Peyer's patch (tissue), 4 donors: ENCODE data around the gene PLPP3. TPM values are rescaled to one million over a fixed set of nuclear protein-coding genes. Genes with fewer than 3 reads are reported as not detected.

Source experiments
- DNase-seq, 3 donors: peaks; one replicate each; pipeline ENCODE4 v3.0.0-alpha.2; 2017 to 2019
- H3K27ac ChIP-seq, 4 donors: fragments of 200-600 bp; sonication (generic); one replicate each; pipeline ENCODE4 v1.5.1; 2016 to 2019
- H3K27me3 ChIP-seq, 2 donors: fragments of 200-600 bp; sonication (generic); one replicate each; pipeline ENCODE4 v1.5.1; 2019
- H3K36me3 ChIP-seq, 3 donors: fragments of 200-600 bp; sonication (generic); one replicate each; pipeline ENCODE4 v1.5.1; 2016 to 2019
- H3K4me1 ChIP-seq, 4 donors: fragments of 200-600 bp; sonication (generic); one replicate each; pipeline ENCODE4 v1.5.1; 2016 to 2019
- H3K4me3 ChIP-seq, 4 donors: fragments of 200-600 bp; sonication (generic); 1 replicate in 3 of 4; 2 replicates in 1 of 4; pipeline ENCODE4 v1.5.1; 2016 to 2019; ENCODE audit warnings: mild to moderate bottlenecking in 1 of 4
- H3K9me3 ChIP-seq, 4 donors: fragments of 200-600 bp; sonication (generic); one replicate each; pipeline ENCODE4 v1.5.1; 2016 to 2019; ENCODE audit warnings: mild to moderate bottlenecking in 1 of 4
- POLR2A ChIP-seq, 2 donors: fragments of 450-650 bp; IDR thresholded peaks; one replicate each; pipeline ENCODE4 v1.5.1; 2017; ENCODE audit warnings: antibody characterized with exemption in 2 of 2, mild to moderate bottlenecking in 2 of 2, moderate library complexity in 2 of 2
- total RNA-seq, 4 donors: library from RNA; depleted of rRNA; stranded (reverse); fragments of >200 nt; gene quantifications; one replicate each; pipeline ENCODE4 v1.1.0, GENCODE V29; 2016
- TF ChIP-seq, protein P1 (sequence below), 6 experiments: fragments of 450-650 bp in 4 of 6; fragments of 200-600 bp in 2 of 6; sonication (generic) in 1 of 6; IDR thresholded peaks; one replicate each; pipeline ENCODE4 v1.5.1; 2017 to 2019; ENCODE audit warnings: antibody characterized with exemption in 6 of 6, mild to moderate bottlenecking in 3 of 6, moderate library complexity in 1 of 6

Gene PLPP3
- total RNA-seq, 4 donors from 2014 or later = 27.0 to 63.7 (median 37.6) TPM

DNA sequence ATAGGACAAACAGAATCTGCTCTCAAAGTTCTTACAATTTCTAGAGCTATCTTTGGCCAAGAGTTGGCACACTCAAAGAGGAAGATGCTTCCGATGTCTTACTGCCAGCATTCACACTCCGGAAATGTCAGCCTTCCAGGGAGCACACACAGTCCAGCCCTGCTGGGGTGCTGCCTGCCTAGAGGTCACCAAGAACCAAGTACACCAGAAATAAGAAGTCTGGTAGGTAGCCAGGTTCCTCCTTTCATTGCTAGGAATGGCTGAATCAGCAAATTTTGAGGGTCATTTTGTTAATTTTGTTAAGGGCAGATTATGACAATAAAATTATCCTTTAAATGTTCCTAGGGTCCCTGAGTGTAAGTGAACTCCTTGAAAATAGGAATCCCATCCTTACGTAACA is 77.5 kb downstream of the PLPP3 start:
- DNase-seq = no peak
- no peak overlapping the region for H3K27ac ChIP-seq
- H3K4me1 ChIP-seq = peaks cover 0 to 11% (median 2%) of the 10 kb centered on the region in 4 donors
- TF ChIP-seq, protein P1, sequence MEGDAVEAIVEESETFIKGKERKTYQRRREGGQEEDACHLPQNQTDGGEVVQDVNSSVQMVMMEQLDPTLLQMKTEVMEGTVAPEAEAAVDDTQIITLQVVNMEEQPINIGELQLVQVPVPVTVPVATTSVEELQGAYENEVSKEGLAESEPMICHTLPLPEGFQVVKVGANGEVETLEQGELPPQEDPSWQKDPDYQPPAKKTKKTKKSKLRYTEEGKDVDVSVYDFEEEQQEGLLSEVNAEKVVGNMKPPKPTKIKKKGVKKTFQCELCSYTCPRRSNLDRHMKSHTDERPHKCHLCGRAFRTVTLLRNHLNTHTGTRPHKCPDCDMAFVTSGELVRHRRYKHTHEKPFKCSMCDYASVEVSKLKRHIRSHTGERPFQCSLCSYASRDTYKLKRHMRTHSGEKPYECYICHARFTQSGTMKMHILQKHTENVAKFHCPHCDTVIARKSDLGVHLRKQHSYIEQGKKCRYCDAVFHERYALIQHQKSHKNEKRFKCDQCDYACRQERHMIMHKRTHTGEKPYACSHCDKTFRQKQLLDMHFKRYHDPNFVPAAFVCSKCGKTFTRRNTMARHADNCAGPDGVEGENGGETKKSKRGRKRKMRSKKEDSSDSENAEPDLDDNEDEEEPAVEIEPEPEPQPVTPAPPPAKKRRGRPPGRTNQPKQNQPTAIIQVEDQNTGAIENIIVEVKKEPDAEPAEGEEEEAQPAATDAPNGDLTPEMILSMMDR (IDR thresholded peaks at IDR 0.05) = no peak
- no peak for TF ChIP-seq POLR2A (IDR thresholded peaks at IDR 0.05)
- peaks cover 0 to 6% (median 0%) of the 10 kb centered on the region in 3 donors for H3K36me3 ChIP-seq
- no peaks in the 10 kb centered on the region for H3K27me3 ChIP-seq
- H3K4me3 ChIP-seq = no peak overlapping the region
- H3K9me3 ChIP-seq = no peaks in the 10 kb centered on the region

DNA sequence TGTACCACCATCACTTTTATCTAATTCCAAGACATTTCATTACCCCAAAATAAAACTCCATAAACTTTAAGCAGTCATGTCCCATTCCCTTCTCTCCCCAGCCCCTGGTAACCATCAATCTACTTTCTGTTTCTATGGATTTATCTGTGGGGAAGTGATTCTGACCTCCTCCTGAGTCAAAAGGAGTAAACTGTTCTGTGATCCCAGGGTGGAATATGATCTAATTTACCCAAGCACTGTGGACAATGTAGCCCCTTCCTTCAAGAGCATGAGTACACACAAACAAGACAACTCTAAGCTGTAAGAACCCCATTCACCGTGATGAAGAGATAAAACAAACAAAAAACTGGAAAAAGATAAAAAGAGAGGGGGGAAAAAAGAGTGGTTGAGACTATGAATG is 77.9 kb downstream of the PLPP3 start:
- Histone ChIP-seq H3K9me3 (no peaks in the 10 kb centered on the region), H3K36me3 (peaks cover 0 to 6% (median 0%) of the 10 kb centered on the region in 3 donors)

DNA sequence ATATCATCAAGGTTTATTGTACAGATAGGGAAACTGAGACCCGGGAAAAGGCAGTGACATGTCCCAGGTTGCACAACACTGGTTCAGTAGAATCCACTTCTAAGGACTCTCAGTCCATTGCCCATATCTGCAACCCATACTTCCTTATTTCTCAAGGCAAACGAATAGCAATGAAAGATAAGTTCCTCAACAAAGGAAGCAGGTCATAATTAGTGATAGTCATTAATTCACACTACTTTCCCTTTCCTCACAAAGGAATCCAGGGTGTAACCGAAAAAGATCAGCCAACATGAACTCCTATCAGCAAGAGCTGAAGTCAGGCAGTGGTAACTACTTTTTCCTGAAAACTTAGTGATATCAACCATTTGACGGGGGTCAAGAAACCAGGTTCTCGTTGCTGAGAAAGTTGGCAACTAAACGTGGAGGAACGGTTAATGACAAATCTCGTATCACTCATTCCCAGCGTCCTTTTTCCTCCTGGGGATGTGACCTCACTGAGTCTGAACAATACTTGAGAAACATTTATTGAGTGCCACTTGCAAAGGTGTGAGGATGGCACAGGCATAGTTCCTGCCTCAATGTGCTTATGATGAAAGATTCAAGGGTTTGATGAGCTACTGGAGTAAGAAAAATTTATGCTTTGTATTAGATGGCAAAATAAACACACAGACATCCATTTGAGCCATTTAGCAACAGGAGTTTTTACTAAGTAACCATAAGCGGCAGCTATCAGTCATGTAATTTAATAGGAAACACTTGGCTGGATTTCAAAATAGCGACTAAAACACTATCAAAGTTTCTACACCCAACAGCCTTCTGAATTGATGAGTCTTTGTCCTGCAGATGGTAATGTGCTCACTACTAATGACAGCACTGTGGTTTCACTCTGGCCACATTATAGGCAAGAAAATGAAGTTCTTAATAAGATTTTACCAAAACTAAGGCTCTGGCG is 82.3 kb downstream of the PLPP3 start:
- Histone ChIP-seq H3K4me3 (no peak overlapping the region), H3K36me3 (peaks cover 0 to 12% (median 0%) of the 10 kb centered on the region in 3 donors), H3K9me3 (no peaks in the 10 kb centered on the region), H3K27ac (no peak overlapping the region), H3K4me1 (no peaks in the 10 kb centered on the region), H3K27me3 (no peaks in the 10 kb centered on the region)
- no peak for TF ChIP-seq POLR2A (IDR thresholded peaks at IDR 0.05)
- TF ChIP-seq, protein P1 (IDR thresholded peaks at IDR 0.05) = no peak
- no peak for DNase-seq

More for the DNA sequence above, 77.9 kb downstream of the PLPP3 start:
- H3K27ac ChIP-seq = no peak overlapping the region
- peaks cover 0 to 6% (median under 1%) of the 10 kb centered on the region in 4 donors for H3K4me1 ChIP-seq
- no peaks in the 10 kb centered on the region for H3K27me3 ChIP-seq
- H3K4me3 ChIP-seq = no peak overlapping the region
- no peak for DNase-seq
- TF ChIP-seq, protein P1 (IDR thresholded peaks at IDR 0.05) = no peak
- no peak for TF ChIP-seq POLR2A (IDR thresholded peaks at IDR 0.05)

GRCh38 chr1:56496158-56496557 is 83.2 kb downstream of the PLPP3 start:
- no peak for TF ChIP-seq POLR2A (IDR thresholded peaks at IDR 0.05)
- TF ChIP-seq, protein P1 (IDR thresholded peaks at IDR 0.05) = no peak
- Histone ChIP-seq H3K36me3 (peaks cover 0 to 12% (median 0%) of the 10 kb centered on the region in 3 donors), H3K27ac (no peak overlapping the region), H3K27me3 (no peaks in the 10 kb centered on the region), H3K4me3 (no peak overlapping the region), H3K9me3 (no peaks in the 10 kb centered on the region), H3K4me1 (no peaks in the 10 kb centered on the region)
- no peak for DNase-seq

- Histone ChIP-seq H3K4me3 (no peak overlapping the region), H3K9me3 (no peaks in the 10 kb centered on the region), H3K27ac (no peak overlapping the region), H3K27me3 (no peaks in the 10 kb centered on the region), H3K4me1 (no peaks in the 10 kb centered on the region), H3K36me3 (peaks cover 0 to 12% (median 0%) of the 10 kb centered on the region in 3 donors)
- TF ChIP-seq POLR2A (IDR thresholded peaks at IDR 0.05) = no peak
- TF ChIP-seq, protein P1 (IDR thresholded peaks at IDR 0.05) = no peak
- DNase-seq = no peak
Measured at GRCh38 chr1:56495538-56495937, 83.8 kb downstream of the PLPP3 start.
